NCI-H345 (cell line): ENCODE data around the gene SORD.
"Not testable (repeated sequence)": the region's sequence is repeated elsewhere in the genome, so short reads cannot be mapped to it uniquely, and the experiment has no call there.

Experiments used
- DNase-seq: peaks from one replicate; lab custom pipeline; 2025; lab: John Stamatoyannopoulos, UW

SORD gene

GRCh38 chr15:45062301-45062700, 39.3 kb downstream of the SORD start:
- DNase-seq: not testable (repeated sequence)

- DNase-seq: no peak
Measured at GRCh38 chr15:45064386-45064785, 41.4 kb downstream of the SORD start.

GRCh38 chr15:45069942-45070360, 47.0 kb downstream of the SORD start:
- not testable (repeated sequence) for DNase-seq

DNA sequence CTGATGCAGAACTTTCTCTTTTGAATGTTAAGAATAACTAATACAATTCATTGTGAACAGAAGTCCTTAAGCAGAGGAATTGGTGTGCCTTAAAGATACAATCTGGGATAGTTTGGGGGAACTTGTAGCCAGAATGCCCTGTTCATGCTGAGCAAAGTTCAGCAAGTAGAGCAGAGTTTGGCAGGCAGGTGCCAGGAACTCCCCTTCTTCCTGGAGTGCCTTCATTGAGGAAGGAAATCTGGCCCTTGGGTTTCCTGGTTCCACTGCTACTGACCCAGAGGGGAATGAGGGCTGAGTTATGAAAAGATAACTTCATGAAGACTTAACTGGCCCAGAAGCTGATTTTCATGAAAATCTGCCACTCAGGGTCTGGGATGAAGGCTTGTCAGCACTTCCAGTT, 50.6 kb downstream of the SORD start:
- not testable (repeated sequence) for DNase-seq

DNA sequence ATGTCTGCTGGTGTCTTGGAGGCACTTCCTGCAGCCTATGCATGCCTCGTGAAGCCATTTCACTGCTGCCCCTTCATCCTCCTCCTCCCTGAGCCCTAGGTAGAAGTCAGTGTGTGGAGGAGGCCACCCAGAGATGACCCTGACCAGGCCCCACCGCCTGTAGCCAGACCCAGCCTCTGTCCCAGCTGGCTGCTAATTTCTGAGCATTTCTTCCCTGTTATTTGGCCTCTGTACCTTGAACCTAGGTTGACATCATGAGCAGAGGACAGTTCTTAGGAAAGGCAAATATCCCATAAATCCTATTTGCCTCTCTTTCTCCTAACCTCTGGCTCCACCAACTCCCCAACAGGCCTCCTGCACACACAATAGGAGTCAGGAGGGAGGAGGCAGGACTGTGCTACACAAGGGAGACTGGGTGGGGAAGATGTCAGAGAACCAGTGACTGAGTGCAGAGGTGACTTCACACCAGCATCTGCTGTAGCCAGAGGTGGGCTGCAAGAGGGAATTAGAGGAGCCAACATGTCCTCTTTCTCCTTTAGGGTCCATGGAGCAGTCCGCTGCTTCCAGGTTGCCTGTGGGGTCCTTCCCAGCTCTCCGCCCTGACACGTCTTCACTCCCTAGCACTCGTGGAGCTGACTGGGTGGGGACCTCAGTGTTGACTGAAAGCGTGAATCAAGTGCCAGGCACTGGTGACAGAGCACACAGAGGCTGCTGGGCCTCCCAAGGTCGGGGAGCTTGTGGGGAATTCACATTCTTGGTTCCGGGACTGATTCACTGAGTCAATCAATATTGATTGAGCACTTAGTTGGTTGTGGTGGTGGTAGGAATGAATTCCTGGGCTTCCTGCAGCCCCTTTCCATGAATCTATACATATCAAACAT, 52.7 kb downstream of the SORD start:
- not testable (repeated sequence) for DNase-seq

- not testable (repeated sequence) for DNase-seq
Measured at GRCh38 chr15:45077391-45077790, 54.4 kb downstream of the SORD start.

DNA sequence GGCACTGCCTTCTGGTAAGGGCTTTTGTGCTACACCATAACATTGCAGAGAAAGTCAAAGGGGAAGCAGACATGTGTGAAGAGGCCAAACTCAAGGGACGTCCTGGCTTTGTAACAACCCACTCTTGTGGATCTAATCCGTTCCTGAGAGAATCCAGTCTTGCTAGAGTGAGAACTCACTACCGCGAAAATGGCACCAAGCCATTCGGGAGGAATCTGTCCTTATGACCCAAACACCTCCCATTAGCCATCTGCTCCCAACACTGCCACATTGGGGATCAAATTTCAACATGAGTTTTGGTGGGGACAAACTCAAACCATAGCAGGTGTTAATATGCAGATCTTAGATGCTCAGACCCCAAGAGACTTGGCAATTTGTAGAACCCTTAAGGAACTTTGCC, 56.2 kb downstream of the SORD start:
- DNase-seq: not testable (repeated sequence)

- not testable (repeated sequence) for DNase-seq
Measured at GRCh38 chr15:45079628-45080246, 56.7 kb downstream of the SORD start.

GRCh38 chr15:45080593-45080992, 57.6 kb downstream of the SORD start:
- not testable (repeated sequence) for DNase-seq

GRCh38 chr15:45082412-45082811, 59.4 kb downstream of the SORD start:
- DNase-seq: not testable (repeated sequence)

DNA sequence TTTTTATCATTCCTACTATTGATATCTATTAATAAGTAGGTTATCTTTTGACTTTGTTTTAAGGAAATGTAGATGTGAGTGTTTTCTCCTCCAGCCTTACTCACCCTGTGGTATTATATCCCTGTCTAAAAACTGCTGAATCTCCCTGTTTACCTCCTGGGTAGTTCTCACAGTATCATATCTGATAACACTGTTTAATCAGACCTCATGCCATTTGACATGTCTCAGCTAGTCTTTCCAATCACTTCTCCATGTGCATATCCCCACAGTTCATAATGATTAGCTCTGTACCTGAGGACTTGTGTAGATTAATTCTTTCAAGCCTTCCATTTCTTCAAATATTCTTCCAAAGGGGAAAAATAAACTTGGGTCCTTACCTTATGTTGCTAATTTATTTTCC, 60.2 kb downstream of the SORD start:
- DNase-seq: no peak

DNA sequence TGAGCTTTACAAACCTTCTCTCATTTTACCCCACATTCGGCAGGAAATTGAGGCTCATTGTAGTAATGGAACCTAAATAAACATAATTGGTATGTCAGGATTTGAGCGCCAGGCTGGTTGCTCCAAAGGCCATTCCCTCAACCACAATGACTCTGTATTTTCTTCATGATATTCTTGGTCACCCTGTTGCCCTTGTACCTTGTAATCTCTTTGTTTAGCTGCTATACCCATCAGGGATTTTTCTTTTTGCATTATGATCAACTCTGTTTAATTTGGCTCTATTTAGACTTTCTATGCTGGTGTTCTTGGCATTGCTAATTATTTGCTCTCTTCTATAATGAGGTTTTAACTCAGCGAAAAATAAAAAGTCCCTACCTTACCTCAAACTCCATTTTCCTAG, 61.2 kb downstream of the SORD start:
- no peak for DNase-seq

DNA sequence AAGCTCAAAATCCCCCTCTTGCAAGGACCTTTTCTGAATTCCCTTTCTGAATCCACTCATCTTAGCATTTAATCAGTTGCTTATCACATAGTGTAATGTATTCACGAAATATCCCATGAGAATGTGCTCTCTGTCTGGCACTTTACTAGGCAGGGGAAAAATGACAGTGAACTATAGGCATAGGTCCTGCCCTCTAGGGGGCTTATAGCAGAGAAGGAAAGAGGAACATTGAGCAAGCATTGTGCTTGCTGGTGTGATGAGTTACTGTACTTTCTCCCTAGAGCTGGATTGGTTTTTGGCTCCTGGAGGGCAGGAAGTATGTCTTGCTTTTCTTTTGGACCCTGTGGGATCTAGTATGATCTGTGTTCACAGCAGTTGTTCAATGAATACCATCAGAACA, 64.5 kb downstream of the SORD start:
- no peak for DNase-seq

DNA sequence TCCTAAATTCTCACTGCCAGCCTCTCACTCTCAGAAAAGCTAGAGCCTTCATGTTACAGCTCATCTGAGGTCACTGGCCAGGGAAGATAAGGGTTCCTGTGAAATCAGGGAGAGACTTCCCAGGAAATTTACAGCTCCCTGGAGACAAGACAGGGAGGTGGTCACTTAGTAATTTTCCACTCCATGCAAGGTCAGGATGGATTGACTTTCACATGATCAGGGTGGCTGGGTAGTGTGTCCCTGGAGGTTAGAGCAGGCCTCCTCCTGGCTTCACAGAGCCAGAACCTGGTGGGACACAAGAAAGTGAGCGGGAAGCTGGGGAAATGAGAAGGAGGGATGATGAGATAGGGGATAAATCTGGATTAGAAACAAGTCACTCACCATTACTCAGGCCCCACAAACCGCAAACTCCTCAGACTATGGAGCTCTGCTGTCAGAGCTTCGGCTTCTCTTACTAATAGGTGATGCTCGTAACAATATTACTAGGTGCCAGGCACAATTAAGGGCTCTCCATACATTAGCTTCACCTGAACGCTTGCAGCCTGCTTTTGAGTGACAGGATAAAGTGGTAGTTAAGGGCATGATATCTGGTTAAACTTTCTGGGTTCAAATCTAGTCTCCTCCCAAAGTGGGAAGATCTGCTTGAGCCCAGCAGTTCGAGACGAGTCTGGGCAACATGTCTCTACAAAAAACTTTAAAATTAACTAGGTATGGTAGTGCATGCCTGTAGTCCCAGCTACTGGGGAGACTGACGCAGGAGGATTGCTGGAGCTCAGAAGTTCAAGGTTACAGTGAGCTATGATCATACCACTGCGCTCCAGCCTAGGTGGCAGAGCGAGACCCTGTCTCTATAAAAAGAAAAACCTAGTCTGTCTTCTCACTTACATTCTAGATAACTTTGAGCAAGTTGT, 66.1 kb downstream of the SORD start:
- DNase-seq: no peak

DNA sequence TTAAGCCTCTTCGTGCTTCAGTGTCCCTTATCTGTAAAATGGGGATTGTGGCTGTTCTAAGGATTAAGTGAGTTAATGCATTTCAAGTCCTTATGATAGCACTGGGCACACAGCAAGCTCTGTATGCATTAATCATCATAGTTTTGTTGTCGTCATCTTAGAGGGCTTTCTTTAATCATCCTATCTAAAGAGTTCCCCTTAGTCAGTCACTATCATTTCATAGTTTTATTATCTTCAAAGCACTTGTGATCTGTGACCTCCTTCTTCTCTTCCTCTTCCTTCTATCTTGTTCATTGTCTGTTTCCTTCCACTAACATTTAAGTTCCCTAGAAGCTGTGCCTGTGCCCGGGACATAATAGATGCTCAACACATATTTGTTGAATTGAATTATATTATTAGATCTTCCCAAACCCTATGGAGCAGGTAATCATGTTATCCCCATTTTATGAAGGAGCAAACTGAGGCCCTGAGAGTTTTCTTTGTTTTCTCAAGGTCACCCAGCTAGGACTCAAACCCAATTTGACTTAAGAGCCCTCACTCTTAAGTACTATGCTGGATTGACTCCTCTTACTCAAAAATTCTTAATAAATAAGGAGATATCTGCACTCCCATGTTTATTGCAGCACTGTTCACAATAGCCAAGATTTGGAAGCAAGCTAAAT, 66.8 kb downstream of the SORD start:
- DNase-seq: no peak

DNA sequence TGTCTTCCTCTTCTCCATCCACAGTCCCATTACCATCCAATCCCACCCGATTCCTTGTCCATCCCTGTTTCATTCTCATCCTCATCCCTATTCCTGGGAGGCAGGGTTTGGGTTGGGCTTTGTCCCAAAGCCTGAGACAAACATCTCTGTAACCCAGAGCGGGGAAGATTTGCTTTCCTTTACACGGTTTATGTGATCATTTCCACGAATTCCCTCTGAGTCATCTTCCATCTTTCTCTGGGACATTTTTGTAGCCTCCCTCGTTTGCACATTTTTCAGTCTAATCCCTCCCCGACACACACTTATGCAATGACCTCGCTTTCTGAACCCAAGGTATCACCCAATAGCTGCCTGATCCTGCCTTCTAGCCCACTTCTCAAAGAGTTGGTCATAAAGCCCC, 68.2 kb downstream of the SORD start:
- no peak for DNase-seq

- no peak for DNase-seq
Measured at GRCh38 chr15:45091576-45091975, 68.6 kb downstream of the SORD start.

DNA sequence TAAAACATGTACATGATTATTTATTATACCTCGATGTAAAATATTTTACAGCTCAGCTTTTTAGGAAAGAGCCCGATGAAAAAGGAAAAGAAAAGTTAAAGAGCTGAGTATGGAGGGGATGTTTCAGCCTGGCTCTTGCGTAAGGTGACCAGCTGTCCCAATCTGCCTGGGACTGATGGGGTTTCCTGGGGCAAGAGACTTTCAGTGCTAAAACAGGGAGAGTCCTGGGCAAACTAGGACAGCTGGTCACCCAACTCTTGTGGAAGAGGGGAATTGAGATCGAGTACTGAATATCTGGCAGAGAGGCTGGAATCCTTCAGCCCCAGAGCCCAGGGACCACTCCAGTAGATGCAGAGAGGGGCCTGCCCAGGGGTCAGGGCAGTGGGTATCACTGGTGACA, 70.0 kb downstream of the SORD start:
- no peak for DNase-seq

DNA sequence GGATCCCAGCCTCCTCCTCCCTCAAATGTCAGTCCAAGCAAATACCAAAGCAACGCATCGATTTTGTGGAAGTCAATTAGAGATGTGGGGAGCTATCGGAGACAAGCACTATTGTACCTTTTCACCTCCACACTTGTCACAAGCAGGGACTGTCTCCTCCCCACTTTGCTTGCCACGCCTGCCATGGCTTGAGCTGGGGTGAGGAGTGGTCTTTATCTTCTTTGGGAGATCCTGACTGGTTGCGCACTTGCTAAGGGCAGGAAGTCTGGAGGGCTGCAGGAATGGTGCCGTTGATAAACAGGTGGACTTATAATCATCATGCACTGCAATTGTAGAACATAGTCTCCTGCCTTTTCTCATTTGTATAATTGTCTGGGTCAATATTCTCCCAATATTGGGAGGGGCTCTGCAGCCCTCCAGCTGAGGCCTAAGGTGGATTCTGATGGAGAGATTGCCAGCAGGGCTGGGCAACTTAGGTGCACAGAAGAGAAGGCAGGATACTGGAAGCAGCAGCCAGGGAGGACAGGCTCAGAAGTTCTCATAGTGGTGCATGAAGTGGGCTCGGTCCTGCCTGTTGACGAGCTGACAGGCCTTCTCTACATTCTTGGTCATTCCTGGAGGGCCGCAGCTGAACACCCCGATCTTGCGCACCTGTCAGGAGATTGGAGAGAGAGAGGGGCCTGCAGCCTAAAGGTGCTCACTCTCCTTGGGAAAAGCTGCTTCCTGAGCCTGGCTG, 70.8 kb downstream of the SORD start:
- DNase-seq: no peak

GRCh38 chr15:45094358-45094730, 71.3 kb downstream of the SORD start:
- DNase-seq: no peak

- no peak for DNase-seq
Measured at GRCh38 chr15:45095661-45096060, 72.7 kb downstream of the SORD start.
